ENCODE results near the gene NDUFA7.
A peak's percentile ranks its signal among the peaks of the same experiment; 100 is the strongest.
"Not testable (repeated sequence)": the region's sequence is repeated elsewhere in the genome, so short reads cannot be mapped to it uniquely, and the experiment has no call there.

NDUFA7 gene

DNA sequence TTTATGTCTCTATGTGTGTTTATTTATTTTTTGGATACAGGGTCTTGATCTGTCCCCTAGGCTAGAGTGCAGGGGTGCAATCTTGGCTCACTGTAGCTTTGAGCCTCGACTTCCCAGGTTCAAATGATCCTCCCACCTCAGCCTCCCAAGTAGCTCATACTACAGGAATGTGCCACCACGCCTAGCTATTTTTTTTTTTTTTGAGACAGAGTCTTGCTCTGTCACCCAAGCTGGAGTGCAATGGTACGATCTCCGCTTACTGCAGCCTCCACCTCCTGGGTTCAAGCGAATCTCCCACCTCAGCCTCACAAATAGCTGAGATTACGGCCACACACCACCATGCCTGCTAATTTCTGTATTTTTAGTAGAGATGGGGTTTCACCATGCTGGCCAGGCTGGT lies 37.8 kb upstream of the NDUFA7 start:
- peaks cover 13 to 14% of the 10 kb centered on the region in 2 donors for H3K4me1 ChIP-seq (ENCODE audit: control insufficient read depth in 2 of 2, insufficient read depth in 2 of 2, low read length in 2 of 2)
- H3K27me3 ChIP-seq (ENCODE audit: control insufficient read depth in 2 of 2, insufficient read depth in 2 of 2, low read length in 2 of 2), result peaks cover 0 to 4% of the 10 kb centered on the region in 2 donors
- H3K9ac ChIP-seq (ENCODE audit: low read depth in 1 of 2, low read length in 2 of 2), result no peak overlapping the region
- H3K4me3 ChIP-seq (ENCODE audit: low read length in 2 of 2), result no peak overlapping the region
- no peak overlapping the region for H3K27ac ChIP-seq (ENCODE audit: low read depth in 2 of 2, low read length in 2 of 2)
- no peaks in the 10 kb centered on the region for H3K9me3 ChIP-seq (ENCODE audit: control insufficient read depth in 2 of 2, low read length in 2 of 2)
- H3K36me3 ChIP-seq (ENCODE audit: control insufficient read depth in 2 of 2, insufficient read depth in 2 of 2, low read length in 2 of 2), result no peaks in the 10 kb centered on the region

DNA sequence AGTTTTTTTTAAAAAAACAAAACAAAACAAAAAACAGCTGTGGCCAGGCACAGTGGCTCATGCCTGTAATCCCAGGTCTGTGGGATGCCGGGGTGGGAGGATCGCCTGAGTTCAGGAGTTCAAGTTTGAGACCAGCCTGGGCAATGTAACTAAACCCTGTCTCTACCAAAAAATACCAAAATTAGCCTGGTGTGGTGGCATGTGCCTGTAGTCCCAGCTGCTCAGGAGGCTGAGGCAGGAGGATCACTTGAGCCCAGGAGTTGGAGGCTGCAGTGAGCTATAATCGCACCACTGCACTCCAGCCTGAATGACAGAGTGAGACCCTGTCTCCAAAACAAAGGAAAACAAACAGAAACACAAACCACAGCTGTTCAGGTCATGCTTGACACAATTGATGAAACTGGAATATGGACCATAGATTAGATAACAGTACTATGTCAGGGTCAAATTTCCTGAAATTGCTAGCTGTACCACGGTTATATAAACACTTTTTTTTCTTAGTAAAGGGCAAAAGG lies 35.9 kb upstream of the NDUFA7 start:
- Histone ChIP-seq H3K9ac (ENCODE audit: low read depth in 1 of 2, low read length in 2 of 2) (no peak overlapping the region), H3K27ac (ENCODE audit: low read depth in 2 of 2, low read length in 2 of 2) (no peak overlapping the region), H3K4me1 (ENCODE audit: control insufficient read depth in 2 of 2, insufficient read depth in 2 of 2, low read length in 2 of 2) (peaks cover 3 to 5% of the 10 kb centered on the region in 2 donors), H3K36me3 (ENCODE audit: control insufficient read depth in 2 of 2, insufficient read depth in 2 of 2, low read length in 2 of 2) (no peaks in the 10 kb centered on the region), H3K9me3 (ENCODE audit: control insufficient read depth in 2 of 2, low read length in 2 of 2) (no peaks in the 10 kb centered on the region), H3K4me3 (ENCODE audit: low read length in 2 of 2) (no peak overlapping the region), H3K27me3 (ENCODE audit: control insufficient read depth in 2 of 2, insufficient read depth in 2 of 2, low read length in 2 of 2) (peaks cover 0 to 3% of the 10 kb centered on the region in 2 donors)

DNA sequence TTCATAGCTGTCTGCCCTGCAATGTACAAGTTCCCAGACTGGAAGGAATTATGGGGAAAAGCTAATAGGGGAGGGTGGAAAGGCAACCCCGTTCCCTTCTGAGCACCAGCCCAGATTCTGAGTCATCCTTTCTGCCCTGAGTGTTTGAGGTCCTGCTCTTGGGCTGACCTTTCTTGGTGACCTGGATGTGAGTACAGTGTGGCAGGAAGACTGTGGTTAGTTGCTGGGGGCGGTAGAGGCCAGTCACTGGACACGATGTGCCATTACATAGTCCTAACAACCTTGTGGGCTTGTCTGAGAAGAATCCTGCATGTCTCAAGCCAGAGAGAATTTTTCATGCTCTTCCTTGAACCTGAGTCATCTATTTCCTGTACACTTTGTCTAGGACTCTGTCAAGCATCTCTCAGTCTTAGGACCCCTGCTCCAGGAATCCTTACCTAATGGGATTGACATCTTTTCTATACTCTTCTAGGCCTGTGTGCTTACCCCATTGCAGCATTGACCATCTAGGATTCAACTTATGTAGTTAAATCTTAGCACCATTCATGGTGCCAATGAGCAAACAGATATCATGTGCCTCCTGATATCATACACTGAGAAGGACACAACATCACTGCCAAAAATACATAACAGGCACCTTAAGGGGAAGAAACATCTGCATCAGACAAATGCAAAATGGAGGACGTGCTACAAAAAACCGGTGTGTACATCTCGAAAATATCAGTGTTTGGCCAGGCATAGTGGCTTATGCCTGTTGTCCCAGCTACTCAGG lies 34.6 kb upstream of the NDUFA7 start:
- H3K9me3 ChIP-seq (ENCODE audit: control insufficient read depth in 2 of 2, low read length in 2 of 2), result no peaks in the 10 kb centered on the region
- H3K27ac ChIP-seq (ENCODE audit: low read depth in 2 of 2, low read length in 2 of 2), result no peak overlapping the region
- peaks cover 0 to 3% of the 10 kb centered on the region in 2 donors for H3K27me3 ChIP-seq (ENCODE audit: control insufficient read depth in 2 of 2, insufficient read depth in 2 of 2, low read length in 2 of 2)
- no peaks in the 10 kb centered on the region for H3K36me3 ChIP-seq (ENCODE audit: control insufficient read depth in 2 of 2, insufficient read depth in 2 of 2, low read length in 2 of 2)
- no peak overlapping the region for H3K9ac ChIP-seq (ENCODE audit: low read depth in 1 of 2, low read length in 2 of 2)
- H3K4me1 ChIP-seq (ENCODE audit: control insufficient read depth in 2 of 2, insufficient read depth in 2 of 2, low read length in 2 of 2), result no peaks in the 10 kb centered on the region
- no peak overlapping the region for H3K4me3 ChIP-seq (ENCODE audit: low read length in 2 of 2)

DNA sequence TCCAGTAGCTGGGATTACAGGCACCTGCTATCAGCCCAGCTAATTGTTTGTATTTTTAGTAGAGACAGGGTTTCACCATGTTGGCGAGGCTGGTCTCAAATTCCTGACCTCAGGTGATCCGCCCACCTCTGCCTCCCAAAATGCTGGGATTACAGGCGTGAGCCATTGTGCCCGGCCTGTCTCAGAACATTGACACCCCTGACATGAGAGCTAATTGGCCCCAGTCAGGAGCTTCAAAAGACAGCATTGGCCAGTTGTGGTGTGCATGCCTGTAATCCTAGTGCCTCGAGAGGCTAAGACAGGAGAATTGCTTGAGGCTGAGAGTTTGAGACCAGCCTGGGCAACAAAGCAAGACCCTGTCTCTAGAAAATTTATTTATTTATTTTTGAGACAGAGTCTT lies 31.7 kb upstream of the NDUFA7 start:
- not testable (repeated sequence) for H3K27ac ChIP-seq (ENCODE audit: low read depth in 2 of 2, low read length in 2 of 2); H3K36me3 ChIP-seq (ENCODE audit: control insufficient read depth in 2 of 2, insufficient read depth in 2 of 2, low read length in 2 of 2); H3K4me1 ChIP-seq (ENCODE audit: control insufficient read depth in 2 of 2, insufficient read depth in 2 of 2, low read length in 2 of 2); H3K9ac ChIP-seq (ENCODE audit: low read depth in 1 of 2, low read length in 2 of 2); H3K27me3 ChIP-seq (ENCODE audit: control insufficient read depth in 2 of 2, insufficient read depth in 2 of 2, low read length in 2 of 2); H3K4me3 ChIP-seq (ENCODE audit: low read length in 2 of 2); H3K9me3 ChIP-seq (ENCODE audit: control insufficient read depth in 2 of 2, low read length in 2 of 2)

DNA sequence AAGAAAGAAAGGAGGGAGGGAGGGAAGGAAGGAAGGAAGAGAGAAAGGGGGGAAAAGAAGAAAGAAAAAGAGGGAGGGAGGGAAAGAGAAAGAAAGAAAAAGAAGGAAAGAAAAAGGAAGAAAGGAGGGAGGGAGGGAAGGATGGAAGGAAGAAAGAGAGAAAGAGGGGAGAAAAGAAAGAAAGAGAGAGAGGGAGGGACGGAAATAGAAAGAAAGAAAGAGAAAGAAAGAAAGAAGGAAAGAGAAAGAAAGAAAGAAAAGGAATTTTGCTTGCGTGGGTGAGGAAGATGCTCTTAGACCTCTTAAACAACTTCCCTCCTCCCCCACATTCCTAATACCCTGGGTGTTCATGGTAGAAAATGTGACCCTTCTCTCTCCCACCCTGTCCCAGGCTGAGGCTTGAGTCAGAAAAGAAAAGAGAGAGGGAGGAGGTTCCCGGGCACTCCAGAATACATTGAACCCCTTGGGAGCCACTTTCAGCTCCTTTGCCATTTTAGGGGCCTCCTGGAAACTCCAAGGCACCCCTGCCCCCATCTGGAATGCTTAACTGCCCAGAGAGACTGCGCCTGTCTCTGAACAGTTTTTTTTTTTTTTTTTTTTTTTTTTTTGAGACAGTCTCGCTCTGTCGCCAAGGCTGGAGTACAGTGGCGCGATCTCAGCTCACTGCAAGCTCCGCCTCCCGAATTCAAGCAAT lies 31.1 kb upstream of the NDUFA7 start:
- Histone ChIP-seq H3K9me3 (ENCODE audit: control insufficient read depth in 2 of 2, low read length in 2 of 2) (no peaks in the 10 kb centered on the region), H3K36me3 (ENCODE audit: control insufficient read depth in 2 of 2, insufficient read depth in 2 of 2, low read length in 2 of 2) (no peaks in the 10 kb centered on the region), H3K27me3 (ENCODE audit: control insufficient read depth in 2 of 2, insufficient read depth in 2 of 2, low read length in 2 of 2) (peaks cover 0 to 3% of the 10 kb centered on the region in 2 donors), H3K9ac (ENCODE audit: low read depth in 1 of 2, low read length in 2 of 2) (no peak overlapping the region), H3K4me3 (ENCODE audit: low read length in 2 of 2) (no peak overlapping the region), H3K27ac (ENCODE audit: low read depth in 2 of 2, low read length in 2 of 2) (no peak overlapping the region), H3K4me1 (ENCODE audit: control insufficient read depth in 2 of 2, insufficient read depth in 2 of 2, low read length in 2 of 2) (no peaks in the 10 kb centered on the region)

DNA sequence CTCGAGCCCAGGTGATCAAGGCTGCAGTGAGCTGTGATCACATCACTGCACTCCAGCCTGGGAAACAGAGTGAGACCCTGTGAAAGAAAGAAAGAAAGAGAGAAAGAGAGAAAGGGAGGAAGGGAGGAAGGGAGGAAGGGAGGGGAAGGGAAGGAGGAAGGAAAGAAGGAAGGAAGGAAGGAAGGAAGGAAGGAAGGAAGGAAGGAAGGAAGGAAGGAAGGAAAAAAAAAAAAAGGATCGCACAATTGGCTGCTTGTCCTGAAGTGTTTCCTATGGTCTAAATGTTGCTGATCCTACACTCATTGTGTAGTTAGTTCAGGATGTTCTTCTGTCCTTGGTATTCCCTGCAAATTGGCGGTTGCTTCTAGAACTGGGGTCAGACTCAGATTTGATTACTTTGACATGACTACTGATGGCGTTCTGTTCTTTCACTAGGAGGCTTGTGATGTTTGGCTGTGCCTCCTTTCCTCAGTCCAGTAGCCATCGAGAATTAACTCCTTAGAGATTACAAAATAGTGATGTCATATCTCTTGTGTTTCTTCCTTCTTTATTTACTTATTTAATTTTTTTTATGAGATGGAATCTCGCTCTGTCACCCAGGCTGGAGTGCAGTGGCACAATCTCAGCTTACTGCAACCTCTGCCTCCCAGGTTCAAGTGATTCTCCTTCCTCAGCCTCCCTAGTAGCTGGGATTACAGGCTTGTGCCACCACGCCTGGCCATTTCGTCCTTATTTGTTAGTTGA lies 28.6 kb upstream of the NDUFA7 start:
- not testable (repeated sequence) for H3K4me1 ChIP-seq (ENCODE audit: control insufficient read depth in 2 of 2, insufficient read depth in 2 of 2, low read length in 2 of 2); H3K9ac ChIP-seq (ENCODE audit: low read depth in 1 of 2, low read length in 2 of 2); H3K36me3 ChIP-seq (ENCODE audit: control insufficient read depth in 2 of 2, insufficient read depth in 2 of 2, low read length in 2 of 2); H3K4me3 ChIP-seq (ENCODE audit: low read length in 2 of 2); H3K9me3 ChIP-seq (ENCODE audit: control insufficient read depth in 2 of 2, low read length in 2 of 2); H3K27ac ChIP-seq (ENCODE audit: low read depth in 2 of 2, low read length in 2 of 2); H3K27me3 ChIP-seq (ENCODE audit: control insufficient read depth in 2 of 2, insufficient read depth in 2 of 2, low read length in 2 of 2)

DNA sequence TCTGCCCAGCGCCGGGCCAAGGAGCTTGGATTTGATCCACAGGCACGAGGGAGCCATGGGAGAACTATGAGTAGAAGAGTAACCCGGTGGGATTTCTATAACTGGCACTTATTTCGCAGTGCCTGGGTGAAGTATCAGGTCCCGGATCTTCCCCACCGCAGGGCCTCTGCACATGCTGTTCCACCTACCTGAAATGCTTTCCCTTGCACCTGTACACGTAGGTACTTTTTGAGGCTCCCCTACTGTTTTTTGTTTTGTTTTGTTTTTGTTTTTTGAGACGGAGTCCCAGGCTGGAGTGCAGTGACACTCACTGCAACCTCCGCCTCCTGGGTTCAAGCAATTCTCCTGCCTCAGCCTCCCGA lies 22.3 kb upstream of the NDUFA7 start:
- Histone ChIP-seq H3K9me3 (ENCODE audit: control insufficient read depth in 2 of 2, low read length in 2 of 2) (no peaks in the 10 kb centered on the region), H3K27me3 (ENCODE audit: control insufficient read depth in 2 of 2, insufficient read depth in 2 of 2, low read length in 2 of 2) (peaks cover 16 to 21% of the 10 kb centered on the region in 2 donors), H3K27ac (ENCODE audit: low read depth in 2 of 2, low read length in 2 of 2) (no peak overlapping the region), H3K9ac (ENCODE audit: low read depth in 1 of 2, low read length in 2 of 2) (peak overlapping the region in 1 of 2 donors; percentile 38), H3K4me3 (ENCODE audit: low read length in 2 of 2) (peak overlapping the region; percentile 30 to 38), H3K4me1 (ENCODE audit: control insufficient read depth in 2 of 2, insufficient read depth in 2 of 2, low read length in 2 of 2) (peaks cover 4 to 7% of the 10 kb centered on the region in 2 donors), H3K36me3 (ENCODE audit: control insufficient read depth in 2 of 2, insufficient read depth in 2 of 2, low read length in 2 of 2) (no peaks in the 10 kb centered on the region)

DNA sequence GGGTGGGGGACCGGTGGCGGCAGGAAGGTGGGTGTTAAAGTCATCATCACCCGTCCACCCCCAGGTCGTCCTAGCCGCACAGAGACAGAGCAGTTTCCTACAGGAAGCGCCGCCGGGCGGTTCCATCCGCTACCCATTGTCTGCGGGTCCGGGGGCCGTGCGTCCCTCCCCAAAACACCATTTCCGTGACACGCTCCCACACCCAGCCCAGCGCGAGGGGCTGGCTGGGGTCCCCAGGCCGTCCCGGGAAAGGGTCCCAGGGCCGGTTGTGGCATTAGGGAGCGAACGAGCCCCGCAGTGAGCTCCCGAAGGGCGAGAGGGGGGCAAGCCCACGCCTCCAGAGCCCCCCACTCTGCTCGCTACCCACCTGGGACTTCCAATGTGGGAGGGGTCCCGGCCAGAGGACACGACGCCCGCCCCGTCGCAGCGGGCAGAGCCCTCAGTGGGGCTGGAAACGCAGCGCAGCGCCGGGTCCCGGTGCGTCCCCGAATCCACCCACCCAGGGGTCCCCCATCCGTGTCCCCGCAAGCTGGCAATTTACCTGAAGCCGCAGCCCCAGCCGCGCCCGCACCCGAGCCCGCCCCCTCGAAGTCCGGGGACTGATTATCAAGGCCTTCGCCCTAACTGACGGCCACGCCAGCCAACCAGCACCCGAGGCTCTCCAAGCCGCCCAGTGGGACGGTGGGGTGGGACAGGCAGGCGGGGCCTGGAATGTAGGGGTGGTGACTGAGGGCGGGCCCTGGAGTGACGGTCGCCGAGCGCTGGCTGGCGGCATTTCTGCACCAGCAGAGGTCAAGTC lies 21.7 kb upstream of the NDUFA7 start, which contains the start of gene KANK3:
KANK3 (minus strand) TSS at position 579 of the 799 bp plus-strand sequence. CDS start 5,434 bp downstream, outside the sequence.
- Histone ChIP-seq H3K36me3 (ENCODE audit: control insufficient read depth in 2 of 2, insufficient read depth in 2 of 2, low read length in 2 of 2) (no peaks in the 10 kb centered on the region), H3K9ac (ENCODE audit: low read depth in 1 of 2, low read length in 2 of 2) (peak within 1 kb of the TSS; percentile 38 to 54), H3K9me3 (ENCODE audit: control insufficient read depth in 2 of 2, low read length in 2 of 2) (no peaks in the 10 kb centered on the region), H3K27ac (ENCODE audit: low read depth in 2 of 2, low read length in 2 of 2) (peak within 1 kb of the TSS; percentile 7 to 24), H3K4me3 (ENCODE audit: low read length in 2 of 2) (peak within 1 kb of the TSS; percentile 38 to 48), H3K4me1 (ENCODE audit: control insufficient read depth in 2 of 2, insufficient read depth in 2 of 2, low read length in 2 of 2) (peaks cover 4 to 7% of the 10 kb centered on the region in 2 donors), H3K27me3 (ENCODE audit: control insufficient read depth in 2 of 2, insufficient read depth in 2 of 2, low read length in 2 of 2) (peaks cover 16 to 21% of the 10 kb centered on the region in 2 donors)

DNA sequence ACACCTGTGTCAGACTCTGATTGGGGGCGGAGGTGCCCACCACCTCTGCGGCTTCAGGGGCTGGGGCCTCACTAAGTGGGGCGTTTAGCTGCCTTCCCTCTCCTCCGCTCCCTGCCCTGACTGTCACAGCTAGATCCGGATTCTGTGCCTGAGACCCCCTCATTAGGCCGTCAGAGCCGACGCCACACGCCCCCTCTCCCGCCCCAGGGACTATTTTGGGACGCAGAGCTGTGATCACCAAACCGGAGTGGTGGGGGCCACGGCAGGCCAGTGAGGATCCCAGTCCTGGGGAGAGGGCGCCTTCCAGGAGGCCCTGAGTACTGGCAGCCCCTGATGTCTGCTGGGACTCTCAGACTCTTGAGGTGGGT lies 21.1 kb upstream of the NDUFA7 start:
- Histone ChIP-seq H3K4me3 (ENCODE audit: low read length in 2 of 2) (no peak overlapping the region), H3K4me1 (ENCODE audit: control insufficient read depth in 2 of 2, insufficient read depth in 2 of 2, low read length in 2 of 2) (peaks cover 4 to 7% of the 10 kb centered on the region in 2 donors), H3K27me3 (ENCODE audit: control insufficient read depth in 2 of 2, insufficient read depth in 2 of 2, low read length in 2 of 2) (peaks cover 19 to 21% of the 10 kb centered on the region in 2 donors), H3K36me3 (ENCODE audit: control insufficient read depth in 2 of 2, insufficient read depth in 2 of 2, low read length in 2 of 2) (no peaks in the 10 kb centered on the region), H3K9me3 (ENCODE audit: control insufficient read depth in 2 of 2, low read length in 2 of 2) (no peaks in the 10 kb centered on the region), H3K9ac (ENCODE audit: low read depth in 1 of 2, low read length in 2 of 2) (no peak overlapping the region), H3K27ac (ENCODE audit: low read depth in 2 of 2, low read length in 2 of 2) (no peak overlapping the region)
